ENCODE measurements around the gene VSIG2. TPM values are rescaled to one million over a fixed set of nuclear protein-coding genes. Genes with fewer than 3 reads are reported as not detected.
A peak's percentile ranks its signal among the peaks of the same experiment; 100 is the strongest.
"Not testable (repeated sequence)": the region's sequence is repeated elsewhere in the genome, so short reads cannot be mapped to it uniquely, and the experiment has no call there.

Gene VSIG2
- polyA plus RNA-seq = 10 to 100 TPM in 1 of 3 donors, 1 to 10 TPM in 2; 1.2 to 36.1 (median 3.5) TPM

- WGBS, 3 donors = 35 to 55% (median 35%) methylated on average over 37 to 42 of the region's 42 CpGs
- H3K27ac ChIP-seq (ENCODE audit: low read depth, low read length) = no peak within 1 kb of the TSS
Observed at GRCh38 chr11:124751741-124752470, at the start of gene VSIG2. VSIG2 (minus strand) TSS chr11:124752255; CDS start chr11:124752137, 118 bp downstream.

- 3 to 6% (median 3%) methylated on average over 8 of the region's 8 CpGs for WGBS, 3 donors
- H3K27ac ChIP-seq (ENCODE audit: low read depth, low read length) = no peak overlapping the region
Observed at GRCh38 chr11:124801014-124801413, 49.0 kb upstream of the VSIG2 start.

- 0% methylated on average over 60 to 62 of the region's 62 CpGs for WGBS, 3 donors
- H3K27ac ChIP-seq (ENCODE audit: low read depth, low read length) = peak within 1 kb of the TSS; percentile 91
Observed at GRCh38 chr11:124800226-124800929, 48.3 kb upstream of the VSIG2 start, which contains the start of gene MSANTD2. MSANTD2 (minus strand) TSS chr11:124800406; CDS start chr11:124800380, 26 bp downstream.

GRCh38 chr11:124799348-124800225 lies 47.5 kb upstream of the VSIG2 start:
- WGBS, 3 donors = 0 to 1% (median 1%) methylated on average over 51 to 81 of the region's 83 CpGs
- peak overlapping the region; percentile 91 for H3K27ac ChIP-seq (ENCODE audit: low read depth, low read length)

GRCh38 chr11:124798991-124799347 lies 46.9 kb upstream of the VSIG2 start:
- 2 to 5% (median 4%) methylated on average over 8 of the region's 8 CpGs for WGBS, 3 donors

GRCh38 chr11:124796312-124796711 lies 44.3 kb upstream of the VSIG2 start:
- WGBS, 3 donors = 87 to 90% (median 88%) methylated on average over 3 of the region's 3 CpGs
- no peak overlapping the region for H3K27ac ChIP-seq (ENCODE audit: low read depth, low read length)

More at GRCh38 chr11:124798991-124799347, 46.9 kb upstream of the VSIG2 start:
- no peak overlapping the region for H3K27ac ChIP-seq (ENCODE audit: low read depth, low read length)

GRCh38 chr11:124793466-124794278 lies 41.6 kb upstream of the VSIG2 start:
- no peak overlapping the region for H3K27ac ChIP-seq (ENCODE audit: low read depth, low read length)
- 87 to 96% (median 87%) methylated on average over 2 of the region's 2 CpGs for WGBS, 3 donors

- 77 to 89% (median 88%) methylated on average over 4 of the region's 4 CpGs for WGBS, 3 donors
- no peak overlapping the region for H3K27ac ChIP-seq (ENCODE audit: low read depth, low read length)
Observed at GRCh38 chr11:124791626-124792341, 39.7 kb upstream of the VSIG2 start.

GRCh38 chr11:124788521-124788920 lies 36.5 kb upstream of the VSIG2 start:
- H3K27ac ChIP-seq (ENCODE audit: low read depth, low read length) = no peak overlapping the region

- no peak overlapping the region for H3K27ac ChIP-seq (ENCODE audit: low read depth, low read length)
Observed at GRCh38 chr11:124784051-124784450, 32.0 kb upstream of the VSIG2 start.

GRCh38 chr11:124783002-124783401 lies 30.9 kb upstream of the VSIG2 start:
- H3K27ac ChIP-seq (ENCODE audit: low read depth, low read length) = no peak overlapping the region
- 85 to 94% (median 90%) methylated on average over 4 of the region's 4 CpGs for WGBS, 3 donors

More at GRCh38 chr11:124784051-124784450, 32.0 kb upstream of the VSIG2 start:
- 94 to 98% (median 97%) methylated on average over 2 of the region's 2 CpGs for WGBS, 3 donors

GRCh38 chr11:124779568-124779967 lies 27.5 kb upstream of the VSIG2 start:
- no peak overlapping the region for H3K27ac ChIP-seq (ENCODE audit: low read depth, low read length)
- 44 to 57% (median 55%) methylated on average over 1 of the region's 1 CpG for WGBS, 3 donors

GRCh38 chr11:124778281-124778680 lies 26.2 kb upstream of the VSIG2 start:
- H3K27ac ChIP-seq (ENCODE audit: low read depth, low read length) = no peak overlapping the region
- 77 to 89% (median 79%) methylated on average over 2 of the region's 2 CpGs for WGBS, 3 donors

GRCh38 chr11:124776865-124777645 lies 25.0 kb upstream of the VSIG2 start:
- 68 to 93% (median 73%) methylated on average over 7 of the region's 7 CpGs for WGBS, 3 donors
- H3K27ac ChIP-seq (ENCODE audit: low read depth, low read length) = no peak overlapping the region

GRCh38 chr11:124770959-124771358 lies 18.9 kb upstream of the VSIG2 start:
- 93 to 99% (median 98%) methylated on average over 6 of the region's 6 CpGs for WGBS, 3 donors
- H3K27ac ChIP-seq (ENCODE audit: low read depth, low read length) = not testable (repeated sequence)

Measured in adipose tissue (tissue), 3 donors.